Caco-2 (cell line): ENCODE data around the gene ADD2. TPM values are rescaled to one million over a fixed set of nuclear protein-coding genes. Genes with fewer than 3 reads are reported as not detected.

ENCODE experiments used
- BruUV-seq: library from RNA; stranded (reverse); fragments of 400-500 nt; replicated peaks from 2 replicates; lab custom pipeline; 2021; lab: Mats Ljungman, UMichigan
- CTCF ChIA-PET: fragments of 300-600 bp; sonication (Branson Sonifier 250); formaldehyde crosslinking; loops from one replicate; lab custom pipeline; 2022; ENCODE audit warnings: antibody characterized with exemption; lab: Charles Lee
- POLR2A ChIA-PET: fragments of 300-600 bp; sonication (Branson Sonifier 250); formaldehyde crosslinking; loops from one replicate; lab custom pipeline; 2022; ENCODE audit warnings: antibody characterized with exemption; lab: Charles Lee
- DNase-seq, 2 experiments: peaks; one replicate each; pipeline versions ENCODE4 v3.0.0 to v3.0.0-alpha.2; 2020 to 2022
- H3K27me3 ChIP-seq: replicated peaks from 2 replicates; pipeline ENCODE4 v1.6.0; 2011; ENCODE audit warnings: low read length; ENCODE audit not compliant: control insufficient read depth, insufficient read depth
- H3K36me3 ChIP-seq: 2 replicates; pipeline ENCODE4 v1.5.1; 2011; ENCODE audit warnings: low read length; ENCODE audit not compliant: control insufficient read depth, insufficient read depth
- H3K4me1 ChIP-seq: fragments of 250-450 bp; sonication (Bioruptor Pico); 2 replicates; pipeline ENCODE4 v1.5.1; 2020; ENCODE audit warnings: mild to moderate bottlenecking
- H3K4me3 ChIP-seq: 2 replicates; pipeline ENCODE4 v1.5.1; 2011; ENCODE audit warnings: low read depth, mild to moderate bottlenecking, control low read depth, low read length
- H3K9me3 ChIP-seq: fragments of 250-450 bp; sonication (Bioruptor Pico); 2 replicates; pipeline ENCODE4 v1.5.1; 2020; ENCODE audit warnings: mild to moderate bottlenecking, moderate library complexity
- H3K27ac Mint-ChIP-seq: one replicate; pipeline ENCODE4 v1.8.0; 2022; ENCODE audit warnings: mixed read lengths; ENCODE audit not compliant: unreplicated experiment
- H3K27me3 Mint-ChIP-seq: one replicate; pipeline ENCODE4 v1.8.0; 2022; ENCODE audit warnings: mixed read lengths; ENCODE audit not compliant: insufficient read depth, unreplicated experiment
- H3K36me3 Mint-ChIP-seq: one replicate; pipeline ENCODE4 v1.8.0; 2022; ENCODE audit warnings: mild to moderate bottlenecking, mixed read lengths; ENCODE audit not compliant: insufficient read depth, unreplicated experiment
- H3K4me1 Mint-ChIP-seq: one replicate; pipeline ENCODE4 v1.8.0; 2022; ENCODE audit warnings: low read depth, mixed read lengths; ENCODE audit not compliant: unreplicated experiment
- H3K4me3 Mint-ChIP-seq: one replicate; pipeline ENCODE4 v1.8.0; 2022; ENCODE audit warnings: mild to moderate bottlenecking, moderate library complexity, mixed read lengths; ENCODE audit not compliant: unreplicated experiment
- H3K9me3 Mint-ChIP-seq: one replicate; pipeline ENCODE4 v1.8.0; 2022; ENCODE audit warnings: mixed read lengths; ENCODE audit not compliant: unreplicated experiment
- CTCF ChIP-seq, 2 experiments: fragments of 200-600 bp in 1 of 2; IDR thresholded peaks; 1 replicate in 1 of 2; 2 replicates in 1 of 2; pipeline versions ENCODE4 v1.5.1 to v1.8.0; 2011 to 2022; ENCODE audit warnings: antibody characterized with exemption in 1 of 2, control low read depth in 1 of 2, inconsistent platforms in 1 of 2, low read depth in 1 of 2, low read length in 1 of 2, mild to moderate bottlenecking in 1 of 2, moderate library complexity in 1 of 2; ENCODE audit not compliant: insufficient read depth in 1 of 2, severe bottlenecking in 1 of 2, unreplicated experiment in 1 of 2
- intact Hi-C: fragments of 100-400 bp; cut with micrococcal nuclease; formaldehyde crosslinking; loops from one replicate; pipeline ENCODE4 v1.10.0; 2022; ENCODE audit not compliant: unreplicated experiment
- total RNA-seq: library from RNA; stranded (reverse); gene quantifications from 2 replicates; pipeline ENCODE4 v1.2.3, GENCODE V29; 2022

The ADD2 gene
- total RNA-seq, 1 experiment from 2014 or later, result not detected

GRCh38 chr2:70806620-70807019 is 38.6 kb upstream of the ADD2 start:
- Mint-ChIP-seq H3K27me3 (peaks cover 6% of the 10 kb centered on the region), H3K4me1 (no peaks in the 10 kb centered on the region), H3K4me3 (no peak overlapping the region), H3K27ac (no peak overlapping the region), H3K9me3 (no peaks in the 10 kb centered on the region), H3K36me3 (no peaks in the 10 kb centered on the region)
- CTCF ChIA-PET, result no interaction called here
- Histone ChIP-seq H3K27me3 (no peaks in the 10 kb centered on the region), H3K4me1 (no peaks in the 10 kb centered on the region), H3K4me3 (no peak overlapping the region), H3K9me3 (no peaks in the 10 kb centered on the region), H3K36me3 (no peaks in the 10 kb centered on the region)
- POLR2A ChIA-PET, result no interaction called here
- BruUV-seq, result no TSS peak
- intact Hi-C loops, result no loop called here
- TF ChIP-seq CTCF (IDR thresholded peaks at IDR 0.05; ENCODE audit: insufficient read depth in 1 of 2, low read depth in 1 of 2, low read length in 1 of 2, severe bottlenecking in 1 of 2, unreplicated experiment in 1 of 2), result no peak
- DNase-seq, result no peak

DNA sequence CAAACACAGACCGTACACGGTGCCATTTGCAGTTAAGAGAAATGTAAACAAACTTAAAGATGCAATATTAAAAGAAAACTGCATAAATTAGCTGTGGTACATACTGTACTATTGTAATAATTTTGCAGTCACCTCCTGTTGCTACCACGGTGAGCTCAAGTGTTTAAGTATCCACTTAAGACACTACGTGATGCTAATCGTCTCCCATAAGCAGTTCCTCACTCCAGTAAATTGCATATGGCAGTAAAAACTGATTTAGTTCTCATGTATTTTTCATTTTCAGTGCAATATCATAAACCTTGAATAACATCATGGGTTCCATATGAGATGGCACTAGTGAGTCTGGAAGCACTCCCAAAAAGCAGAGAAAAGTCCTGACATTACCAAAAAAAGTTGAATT is 38.0 kb upstream of the ADD2 start:
- Mint-ChIP-seq H3K27me3 (peaks cover 6% of the 10 kb centered on the region), H3K27ac (no peak overlapping the region), H3K9me3 (no peaks in the 10 kb centered on the region), H3K4me1 (no peaks in the 10 kb centered on the region), H3K4me3 (no peak overlapping the region), H3K36me3 (no peaks in the 10 kb centered on the region)
- no peaks in the 10 kb centered on the region for H3K36me3 ChIP-seq
- DNase-seq, result no peak
- ChIA-PET CTCF (no interaction called here), POLR2A (no interaction called here)
- no peaks in the 10 kb centered on the region for H3K27me3 ChIP-seq
- intact Hi-C loops, result no loop called here
- no peaks in the 10 kb centered on the region for H3K4me1 ChIP-seq
- no peak overlapping the region for H3K4me3 ChIP-seq
- TF ChIP-seq CTCF (IDR thresholded peaks at IDR 0.05; ENCODE audit: insufficient read depth in 1 of 2, low read depth in 1 of 2, low read length in 1 of 2, severe bottlenecking in 1 of 2, unreplicated experiment in 1 of 2), result no peak
- BruUV-seq, result no TSS peak
- H3K9me3 ChIP-seq, result no peaks in the 10 kb centered on the region

DNA sequence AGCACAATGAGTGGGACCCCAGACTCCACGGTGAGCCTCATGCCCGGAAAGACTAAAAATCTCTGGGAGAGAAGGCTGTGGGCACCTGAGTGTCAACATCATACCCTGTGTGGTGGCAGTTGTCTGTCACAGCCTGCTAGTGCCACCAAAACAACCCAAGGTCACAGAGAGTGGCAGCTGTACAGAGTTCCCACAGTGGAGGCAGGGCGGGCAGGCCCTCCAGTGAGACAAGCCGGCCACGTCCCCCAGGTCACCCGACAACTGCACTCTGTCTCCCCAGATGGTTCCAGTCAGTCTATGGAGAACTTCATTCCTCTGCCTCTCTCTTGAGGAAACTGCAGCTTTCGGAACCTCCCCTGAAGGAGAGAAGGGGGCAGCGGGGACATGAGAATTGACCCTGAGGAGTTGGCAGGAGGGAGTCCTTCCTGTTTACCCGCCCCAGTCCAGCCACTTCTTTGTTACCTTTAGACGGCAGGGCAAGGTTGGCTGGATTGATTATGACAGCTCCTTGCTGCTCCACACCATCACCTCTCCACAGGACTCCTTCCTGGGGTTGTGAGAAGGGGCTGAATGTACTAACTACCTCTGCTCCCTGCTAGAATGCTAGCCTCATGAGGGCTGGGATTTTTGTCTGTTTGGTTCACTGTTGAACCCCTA is 33.7 kb upstream of the ADD2 start:
- H3K9me3 ChIP-seq, result peaks cover 6% of the 10 kb centered on the region; the same call in 1 of the 2 replicates
- no peak overlapping the region for H3K4me3 Mint-ChIP-seq
- no peak overlapping the region for H3K27ac Mint-ChIP-seq
- no peak for DNase-seq
- no peaks in the 10 kb centered on the region for H3K36me3 ChIP-seq
- H3K4me1 ChIP-seq, result no peaks in the 10 kb centered on the region
- no peaks in the 10 kb centered on the region for H3K27me3 ChIP-seq
- TF ChIP-seq CTCF (IDR thresholded peaks at IDR 0.05; ENCODE audit: insufficient read depth in 1 of 2, low read depth in 1 of 2, low read length in 1 of 2, severe bottlenecking in 1 of 2, unreplicated experiment in 1 of 2), result no peak
- H3K4me3 ChIP-seq, result no peak overlapping the region
- ChIA-PET CTCF (no interaction called here), POLR2A (no interaction called here)
- H3K4me1 Mint-ChIP-seq, result no peaks in the 10 kb centered on the region
- no TSS peak for BruUV-seq
- H3K9me3 Mint-ChIP-seq, result peaks cover 11% of the 10 kb centered on the region
- H3K36me3 Mint-ChIP-seq, result no peaks in the 10 kb centered on the region
- intact Hi-C loops, result no loop called here
- H3K27me3 Mint-ChIP-seq, result peaks cover 3% of the 10 kb centered on the region
